Measurements from ENCODE around the gene CFAP58.

CFAP58 gene

DNA sequence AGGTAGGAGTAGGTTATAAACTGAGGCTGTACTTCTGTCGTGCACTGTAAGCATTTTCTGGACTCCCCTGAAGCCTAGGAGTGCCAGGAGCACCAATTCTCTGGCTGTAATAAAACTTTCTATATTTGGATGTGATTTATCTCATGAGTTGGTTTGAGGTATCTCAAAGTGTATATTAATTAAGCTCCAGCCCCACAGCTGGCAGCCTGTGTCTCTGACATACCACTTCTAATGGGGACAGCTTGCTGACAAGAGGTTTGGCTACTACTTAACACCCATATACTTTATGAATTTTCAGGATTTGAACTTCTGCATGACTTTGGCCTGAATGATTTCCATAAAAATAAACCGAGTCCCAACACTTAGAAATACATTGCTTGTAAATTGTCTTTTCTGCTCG, 35.2 kb downstream of the CFAP58 start:
- Histone ChIP-seq H3K56ac (ENCODE audit: low read length) (no peak overlapping the region), H3K4me1 (ENCODE audit: control insufficient read depth, low read depth, low read length) (peaks cover 4% of the 10 kb centered on the region), H3K4ac (ENCODE audit: low read depth, low read length) (no peak overlapping the region), H2AK5ac (ENCODE audit: low read length) (no peak overlapping the region), H3K23ac (ENCODE audit: low read length) (no peak overlapping the region), H3K27me3 (ENCODE audit: insufficient read depth, low read length, poor library complexity) (no peaks in the 10 kb centered on the region), H3K27ac (ENCODE audit: low read depth, low read length) (no peak overlapping the region), H4K5ac (ENCODE audit: low read length) (no peak overlapping the region), H3K18ac (ENCODE audit: low read length) (no peak overlapping the region), H3K4me3 (ENCODE audit: low read length) (no peak overlapping the region), H3K79me2 (ENCODE audit: control insufficient read depth, insufficient read depth, low read length) (no peaks in the 10 kb centered on the region), H2BK15ac (replicated peaks; ENCODE audit: low read depth) (no peak overlapping the region), H3K9ac (ENCODE audit: low read length) (no peak overlapping the region), H3K36me3 (ENCODE audit: control insufficient read depth, insufficient read depth, low read length) (no peaks in the 10 kb centered on the region), H2BK5ac (ENCODE audit: low read length) (no peak overlapping the region), H4K8ac (ENCODE audit: low read depth, low read length) (no peak overlapping the region), H3K79me1 (ENCODE audit: low read length) (no peaks in the 10 kb centered on the region), H3K4me2 (ENCODE audit: low read length) (no peak overlapping the region), H2BK120ac (ENCODE audit: low read depth, low read length) (no peak overlapping the region)
- no CpG with 5 or more reads among the region's 3 CpGs for WGBS (ENCODE audit: extremely low coverage, insufficient coverage, low lambda C conversion rate)
- no peak for DNase-seq

- Histone ChIP-seq H3K4me1 (ENCODE audit: control insufficient read depth, low read depth, low read length) (peaks cover 4% of the 10 kb centered on the region), H3K23ac (ENCODE audit: low read length) (no peak overlapping the region), H2BK5ac (ENCODE audit: low read length) (no peak overlapping the region), H3K18ac (ENCODE audit: low read length) (no peak overlapping the region), H3K56ac (ENCODE audit: low read length) (no peak overlapping the region), H2BK120ac (ENCODE audit: low read depth, low read length) (no peak overlapping the region), H3K4me2 (ENCODE audit: low read length) (no peak overlapping the region), H2AK5ac (ENCODE audit: low read length) (no peak overlapping the region), H2BK15ac (replicated peaks; ENCODE audit: low read depth) (no peak overlapping the region), H3K9ac (ENCODE audit: low read length) (no peak overlapping the region), H3K4me3 (ENCODE audit: low read length) (no peak overlapping the region), H3K36me3 (ENCODE audit: control insufficient read depth, insufficient read depth, low read length) (no peaks in the 10 kb centered on the region), H4K5ac (ENCODE audit: low read length) (no peak overlapping the region), H3K79me2 (ENCODE audit: control insufficient read depth, insufficient read depth, low read length) (no peaks in the 10 kb centered on the region), H3K27ac (ENCODE audit: low read depth, low read length) (no peak overlapping the region), H3K79me1 (ENCODE audit: low read length) (no peaks in the 10 kb centered on the region), H4K8ac (ENCODE audit: low read depth, low read length) (no peak overlapping the region), H3K27me3 (ENCODE audit: insufficient read depth, low read length, poor library complexity) (no peaks in the 10 kb centered on the region), H3K4ac (ENCODE audit: low read depth, low read length) (no peak overlapping the region)
- no CpG with 5 or more reads among the region's 8 CpGs for WGBS (ENCODE audit: extremely low coverage, insufficient coverage, low lambda C conversion rate)
- peak; percentile 62 for DNase-seq
These were observed 37.7 kb downstream of the CFAP58 start for GRCh38 chr10:104391150-104391968.

DNA sequence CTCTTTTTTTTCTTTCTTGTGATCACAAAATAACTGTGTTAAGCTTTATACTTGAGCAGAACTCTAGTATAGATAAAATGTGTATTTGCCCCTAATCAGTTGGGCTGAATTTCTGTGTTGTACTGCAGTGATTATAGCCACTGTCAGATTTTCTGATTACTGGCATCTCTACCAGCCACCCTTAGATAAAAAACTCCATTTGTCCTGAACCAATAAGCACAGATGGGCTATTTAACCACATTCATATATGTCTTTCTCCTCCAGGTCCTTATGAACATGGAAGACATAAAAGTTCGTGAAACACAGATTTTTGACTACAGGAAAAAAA, 38.3 kb downstream of the CFAP58 start:
- no peak overlapping the region for H2BK15ac ChIP-seq (replicated peaks; ENCODE audit: low read depth)
- no peak overlapping the region for H3K56ac ChIP-seq (ENCODE audit: low read length)
- H2BK120ac ChIP-seq (ENCODE audit: low read depth, low read length): no peak overlapping the region
- no peaks in the 10 kb centered on the region for H3K27me3 ChIP-seq (ENCODE audit: insufficient read depth, low read length, poor library complexity)
- no peak overlapping the region for H3K9ac ChIP-seq (ENCODE audit: low read length)
- H3K27ac ChIP-seq (ENCODE audit: low read depth, low read length): no peak overlapping the region
- peaks cover 4% of the 10 kb centered on the region for H3K4me1 ChIP-seq (ENCODE audit: control insufficient read depth, low read depth, low read length)
- no peaks in the 10 kb centered on the region for H3K79me1 ChIP-seq (ENCODE audit: low read length)
- no peak overlapping the region for H3K4me3 ChIP-seq (ENCODE audit: low read length)
- no peak overlapping the region for H3K4ac ChIP-seq (ENCODE audit: low read depth, low read length)
- no peaks in the 10 kb centered on the region for H3K79me2 ChIP-seq (ENCODE audit: control insufficient read depth, insufficient read depth, low read length)
- H2AK5ac ChIP-seq (ENCODE audit: low read length): no peak overlapping the region
- no peak overlapping the region for H4K5ac ChIP-seq (ENCODE audit: low read length)
- H3K23ac ChIP-seq (ENCODE audit: low read length): no peak overlapping the region
- H4K8ac ChIP-seq (ENCODE audit: low read depth, low read length): no peak overlapping the region
- WGBS (ENCODE audit: extremely low coverage, insufficient coverage, low lambda C conversion rate): no CpG with 5 or more reads among the region's 1 CpG
- H3K36me3 ChIP-seq (ENCODE audit: control insufficient read depth, insufficient read depth, low read length): no peaks in the 10 kb centered on the region
- DNase-seq: peak; percentile 13
- H2BK5ac ChIP-seq (ENCODE audit: low read length): no peak overlapping the region
- no peak overlapping the region for H3K18ac ChIP-seq (ENCODE audit: low read length)
- H3K4me2 ChIP-seq (ENCODE audit: low read length): no peak overlapping the region

DNA sequence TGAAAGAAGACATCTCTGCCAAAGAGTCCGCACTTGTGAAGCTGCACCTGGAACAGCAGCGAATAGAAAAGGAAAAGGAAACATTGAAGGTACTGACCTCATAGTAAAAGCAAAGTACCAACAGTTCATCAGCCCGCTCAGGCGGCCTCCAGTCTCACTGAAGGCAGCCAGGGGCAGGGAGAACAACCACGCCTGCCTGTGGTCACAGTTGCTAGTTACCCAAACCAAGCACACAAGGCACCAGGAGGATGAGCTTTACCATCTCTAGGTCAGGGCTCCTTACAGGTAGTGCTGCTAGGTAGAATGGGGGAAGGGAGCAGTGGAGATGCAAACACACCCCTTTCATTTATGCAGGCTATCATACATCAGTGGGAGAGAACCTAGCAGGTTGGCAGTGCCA, 39.8 kb downstream of the CFAP58 start:
- Histone ChIP-seq H4K5ac (ENCODE audit: low read length) (no peak overlapping the region), H3K9ac (ENCODE audit: low read length) (no peak overlapping the region), H3K4me3 (ENCODE audit: low read length) (no peak overlapping the region), H3K79me2 (ENCODE audit: control insufficient read depth, insufficient read depth, low read length) (no peaks in the 10 kb centered on the region), H3K27ac (ENCODE audit: low read depth, low read length) (no peak overlapping the region), H2AK5ac (ENCODE audit: low read length) (no peak overlapping the region), H3K36me3 (ENCODE audit: control insufficient read depth, insufficient read depth, low read length) (no peaks in the 10 kb centered on the region), H3K27me3 (ENCODE audit: insufficient read depth, low read length, poor library complexity) (no peaks in the 10 kb centered on the region), H3K79me1 (ENCODE audit: low read length) (no peaks in the 10 kb centered on the region), H3K4me1 (ENCODE audit: control insufficient read depth, low read depth, low read length) (peaks cover 4% of the 10 kb centered on the region), H2BK120ac (ENCODE audit: low read depth, low read length) (no peak overlapping the region), H4K8ac (ENCODE audit: low read depth, low read length) (no peak overlapping the region), H3K4me2 (ENCODE audit: low read length) (no peak overlapping the region), H2BK5ac (ENCODE audit: low read length) (no peak overlapping the region), H3K56ac (ENCODE audit: low read length) (no peak overlapping the region), H3K18ac (ENCODE audit: low read length) (no peak overlapping the region), H2BK15ac (replicated peaks; ENCODE audit: low read depth) (no peak overlapping the region), H3K23ac (ENCODE audit: low read length) (no peak overlapping the region), H3K4ac (ENCODE audit: low read depth, low read length) (no peak overlapping the region)
- WGBS (ENCODE audit: extremely low coverage, insufficient coverage, low lambda C conversion rate): no CpG with 5 or more reads among the region's 5 CpGs
- no peak for DNase-seq

DNA sequence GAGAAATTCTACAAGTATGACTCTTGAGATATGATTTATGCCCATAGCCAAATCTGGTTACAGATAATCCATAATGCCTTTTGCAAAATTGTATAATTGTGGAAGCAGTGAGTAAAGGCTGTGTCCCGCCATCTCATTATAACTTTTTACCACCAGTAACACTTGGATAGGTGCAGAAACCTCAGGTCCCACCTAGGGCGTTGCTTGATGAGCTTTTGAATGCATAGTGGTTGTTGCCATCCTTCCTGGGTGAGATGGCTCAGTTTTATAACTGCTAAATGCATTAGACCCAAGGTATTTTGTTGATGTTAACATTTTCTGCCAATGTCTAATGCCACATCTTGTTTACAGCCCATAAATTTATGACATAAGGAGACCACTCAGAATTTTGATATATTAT, 42.9 kb downstream of the CFAP58 start:
- Histone ChIP-seq H2BK5ac (ENCODE audit: low read length) (no peak overlapping the region), H3K79me2 (ENCODE audit: control insufficient read depth, insufficient read depth, low read length) (no peaks in the 10 kb centered on the region), H3K4me3 (ENCODE audit: low read length) (no peak overlapping the region), H3K56ac (ENCODE audit: low read length) (no peak overlapping the region), H3K23ac (ENCODE audit: low read length) (no peak overlapping the region), H3K18ac (ENCODE audit: low read length) (no peak overlapping the region), H2BK15ac (replicated peaks; ENCODE audit: low read depth) (no peak overlapping the region), H3K9ac (ENCODE audit: low read length) (no peak overlapping the region), H3K4me2 (ENCODE audit: low read length) (no peak overlapping the region), H2AK5ac (ENCODE audit: low read length) (no peak overlapping the region), H4K5ac (ENCODE audit: low read length) (no peak overlapping the region), H3K4ac (ENCODE audit: low read depth, low read length) (no peak overlapping the region), H3K36me3 (ENCODE audit: control insufficient read depth, insufficient read depth, low read length) (no peaks in the 10 kb centered on the region), H3K79me1 (ENCODE audit: low read length) (no peaks in the 10 kb centered on the region), H3K4me1 (ENCODE audit: control insufficient read depth, low read depth, low read length) (no peaks in the 10 kb centered on the region), H3K27me3 (ENCODE audit: insufficient read depth, low read length, poor library complexity) (no peaks in the 10 kb centered on the region), H2BK120ac (ENCODE audit: low read depth, low read length) (no peak overlapping the region), H3K27ac (ENCODE audit: low read depth, low read length) (no peak overlapping the region), H4K8ac (ENCODE audit: low read depth, low read length) (no peak overlapping the region)
- no CpG with 5 or more reads among the region's 2 CpGs for WGBS (ENCODE audit: extremely low coverage, insufficient coverage, low lambda C conversion rate)
- DNase-seq: no peak

DNA sequence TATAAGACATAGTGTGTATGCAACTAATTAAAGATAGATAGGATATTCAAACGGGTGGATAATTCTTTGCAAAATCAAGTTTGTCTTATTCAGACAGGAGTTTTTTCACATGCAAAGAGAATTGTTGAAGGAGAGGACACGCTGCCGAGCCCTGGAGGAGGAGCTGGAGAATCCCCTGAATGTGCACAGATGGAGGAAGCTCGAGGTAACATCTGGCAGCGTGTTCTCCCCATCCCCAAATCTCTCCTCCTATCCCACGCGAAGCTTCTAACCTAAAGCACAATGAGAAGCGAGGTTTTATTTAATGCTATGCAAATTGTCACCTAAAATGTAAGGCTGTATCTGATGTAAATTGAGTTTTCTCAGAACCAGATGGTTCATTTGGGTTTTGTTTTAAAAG, 50.0 kb downstream of the CFAP58 start:
- Histone ChIP-seq H3K23ac (ENCODE audit: low read length) (no peak overlapping the region), H3K4ac (ENCODE audit: low read depth, low read length) (no peak overlapping the region), H3K4me2 (ENCODE audit: low read length) (no peak overlapping the region), H3K79me1 (ENCODE audit: low read length) (no peaks in the 10 kb centered on the region), H3K79me2 (ENCODE audit: control insufficient read depth, insufficient read depth, low read length) (no peaks in the 10 kb centered on the region), H3K27ac (ENCODE audit: low read depth, low read length) (no peak overlapping the region), H4K8ac (ENCODE audit: low read depth, low read length) (no peak overlapping the region), H3K36me3 (ENCODE audit: control insufficient read depth, insufficient read depth, low read length) (no peaks in the 10 kb centered on the region), H2BK15ac (replicated peaks; ENCODE audit: low read depth) (no peak overlapping the region), H2BK120ac (ENCODE audit: low read depth, low read length) (no peak overlapping the region), H2AK5ac (ENCODE audit: low read length) (no peak overlapping the region), H4K5ac (ENCODE audit: low read length) (no peak overlapping the region), H3K27me3 (ENCODE audit: insufficient read depth, low read length, poor library complexity) (no peaks in the 10 kb centered on the region), H2BK5ac (ENCODE audit: low read length) (no peak overlapping the region), H3K4me1 (ENCODE audit: control insufficient read depth, low read depth, low read length) (no peaks in the 10 kb centered on the region), H3K56ac (ENCODE audit: low read length) (no peak overlapping the region), H3K9ac (ENCODE audit: low read length) (no peak overlapping the region), H3K4me3 (ENCODE audit: low read length) (no peak overlapping the region), H3K18ac (ENCODE audit: low read length) (no peak overlapping the region)
- WGBS (ENCODE audit: extremely low coverage, insufficient coverage, low lambda C conversion rate): no CpG with 5 or more reads among the region's 8 CpGs
- DNase-seq: no peak

All from mesendoderm (in vitro differentiated cells).